ENCODE measurements around the gene ATP6V1G3.
"Not testable (repeated sequence)": the region's sequence is repeated elsewhere in the genome, so short reads cannot be mapped to it uniquely, and the experiment has no call there.

The ATP6V1G3 gene

DNA sequence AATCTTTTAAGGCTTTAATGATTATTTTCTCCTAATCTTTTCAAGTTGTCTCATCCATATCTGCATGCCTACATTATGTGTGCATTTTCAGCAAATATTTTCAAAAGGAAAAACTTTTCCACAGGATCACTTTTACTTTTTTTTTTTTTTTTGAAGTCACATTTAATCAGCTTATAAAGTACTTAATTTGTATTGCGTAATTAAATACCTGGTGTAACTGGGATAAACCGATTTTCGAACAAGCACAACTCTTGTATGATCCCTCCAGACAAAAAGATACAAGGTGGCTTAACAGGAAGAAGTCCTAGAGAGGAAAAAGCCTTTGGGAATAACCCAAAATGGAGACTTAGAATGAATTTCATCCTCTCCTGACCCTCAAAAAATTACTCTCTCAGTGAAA is 1.3 kb upstream of the ATP6V1G3 start:
- no peak for FAIRE-seq

DNA sequence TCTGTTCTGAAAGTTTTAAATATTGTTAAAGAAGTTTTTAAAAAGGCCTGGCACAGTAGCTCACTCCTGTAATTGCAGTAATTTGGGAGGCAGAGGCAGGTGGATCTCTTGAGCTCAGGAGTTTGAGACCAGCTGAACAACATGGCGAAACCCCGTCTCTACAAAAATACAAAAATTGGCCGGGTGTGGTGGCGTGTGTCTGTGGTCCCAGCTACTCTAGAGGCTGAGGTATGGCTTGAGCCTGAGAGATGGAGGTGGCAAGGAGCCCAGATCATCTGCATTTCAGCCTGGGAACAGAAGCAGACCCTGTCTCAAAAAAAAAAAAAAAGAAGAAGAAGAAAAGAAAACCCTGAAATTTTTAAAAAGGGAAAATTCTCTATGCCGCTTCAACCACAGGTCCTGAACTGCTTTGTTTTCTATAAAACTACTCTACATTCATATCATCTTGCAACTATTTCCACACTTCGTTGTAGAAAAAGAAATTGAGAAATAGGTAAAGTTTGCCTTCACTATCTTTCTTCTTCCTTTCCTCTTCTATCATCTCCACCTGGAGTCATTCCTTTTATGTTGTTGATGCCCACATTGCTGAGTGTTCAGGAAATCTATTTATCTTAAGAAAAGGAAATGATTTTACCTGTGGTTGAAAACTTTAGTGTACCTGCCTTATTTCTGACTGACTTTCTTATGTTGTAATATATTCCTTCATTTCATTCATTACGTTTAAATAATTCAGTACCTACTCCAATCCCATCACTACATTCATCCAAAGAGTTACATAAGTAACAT is 1.7 kb downstream of the ATP6V1G3 start:
- no peak for FAIRE-seq

DNA sequence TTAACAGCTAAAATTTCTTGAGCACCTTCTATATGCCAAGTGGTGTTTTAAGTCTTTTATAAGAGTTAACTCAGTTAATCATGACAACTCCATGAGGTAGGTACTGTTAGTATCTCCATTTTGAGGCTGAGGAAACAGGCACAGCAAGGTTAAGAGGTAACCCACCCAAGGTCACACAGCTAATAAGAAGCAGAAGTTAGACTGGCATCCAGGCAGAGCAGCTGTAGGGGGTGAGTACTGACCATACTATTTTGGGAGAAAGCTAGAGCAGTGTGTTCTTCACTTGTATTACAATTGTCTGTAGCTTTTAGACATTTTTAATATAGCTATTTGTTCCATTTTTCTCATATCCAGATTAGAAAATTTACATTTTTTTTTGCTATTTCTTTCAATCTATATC is 4.8 kb downstream of the ATP6V1G3 start:
- no peak for FAIRE-seq

GRCh38 chr1:198534548-198535418 is 5.7 kb downstream of the ATP6V1G3 start:
- FAIRE-seq: no peak

GRCh38 chr1:198531891-198532290 is 8.6 kb downstream of the ATP6V1G3 start:
- FAIRE-seq: no peak

DNA sequence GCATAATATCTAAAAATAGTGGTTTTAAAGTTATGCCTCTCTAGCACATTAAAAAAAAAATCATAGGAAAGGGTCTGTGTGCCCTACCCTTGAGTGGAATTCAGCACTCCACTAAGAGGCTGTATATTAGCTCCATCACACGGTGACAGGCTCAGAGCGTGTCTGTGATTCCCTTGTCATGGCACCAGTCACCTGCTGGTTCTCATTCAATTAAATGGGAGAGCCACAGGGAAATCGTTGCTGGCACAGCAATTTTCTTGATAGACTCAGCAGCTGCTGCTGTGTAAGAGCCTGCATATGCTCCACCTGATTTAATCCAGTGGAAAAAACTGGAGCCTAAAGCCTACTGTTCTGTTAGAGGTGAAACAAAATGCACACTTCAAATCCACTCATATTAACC is 9.5 kb downstream of the ATP6V1G3 start:
- FAIRE-seq: no peak

GRCh38 chr1:198529414-198529813 is 11.1 kb downstream of the ATP6V1G3 start:
- FAIRE-seq: no peak

GRCh38 chr1:198528364-198528763 is 12.1 kb downstream of the ATP6V1G3 start:
- no peak for FAIRE-seq

- no peak for FAIRE-seq
Measured at GRCh38 chr1:198524556-198524955, 15.9 kb downstream of the ATP6V1G3 start.

- FAIRE-seq: not testable (repeated sequence)
Measured at GRCh38 chr1:198524127-198524526, 16.4 kb downstream of the ATP6V1G3 start.

- no peak for FAIRE-seq
Measured at GRCh38 chr1:198523182-198523950, 17.1 kb downstream of the ATP6V1G3 start.

GRCh38 chr1:198520524-198521254 is 19.8 kb downstream of the ATP6V1G3 start:
- no peak for FAIRE-seq

DNA sequence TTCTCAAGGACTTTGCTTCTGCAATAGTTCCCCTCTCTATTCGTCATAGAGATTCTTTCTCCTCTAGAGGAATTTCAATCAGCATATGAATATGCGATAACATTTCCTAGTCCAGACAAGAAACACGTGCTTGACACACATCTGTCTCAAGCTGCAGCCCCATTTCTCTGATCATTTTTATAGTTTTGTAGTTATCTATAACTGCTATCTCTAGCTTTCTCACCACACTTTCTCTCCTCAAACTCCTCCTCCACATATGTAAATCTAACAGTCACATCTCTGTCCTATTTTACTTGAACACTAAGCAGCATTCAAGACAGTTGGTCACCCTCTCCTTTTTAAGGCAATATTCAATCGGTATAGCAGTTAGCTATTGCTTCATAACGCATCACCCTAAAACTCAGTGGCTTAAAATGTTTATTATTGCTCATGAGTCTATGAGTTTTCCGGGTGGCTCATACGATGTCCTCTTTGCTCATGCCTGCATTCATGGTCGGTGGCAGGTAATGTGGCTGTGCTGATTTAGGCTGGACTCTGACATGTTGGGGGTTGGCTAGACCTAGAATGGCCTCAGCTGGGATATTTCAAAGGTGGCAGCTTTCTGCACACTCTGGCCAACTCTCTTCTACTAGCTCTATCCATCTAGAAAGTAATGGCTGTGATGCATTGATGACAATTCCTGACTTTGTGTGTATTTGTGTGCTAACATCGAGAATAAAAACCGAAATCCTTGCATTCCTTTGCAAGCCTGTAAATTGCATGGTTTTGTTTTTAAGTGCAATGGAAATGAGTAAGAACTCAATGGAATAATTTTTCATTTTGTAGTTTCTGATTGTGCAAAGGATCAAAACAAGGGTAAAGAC is 20.6 kb downstream of the ATP6V1G3 start:
- no peak for FAIRE-seq

- FAIRE-seq: no peak
Measured at GRCh38 chr1:198517623-198518199, 22.8 kb downstream of the ATP6V1G3 start.

- FAIRE-seq: no peak
Measured at GRCh38 chr1:198500096-198500495, 40.4 kb downstream of the ATP6V1G3 start.

GRCh38 chr1:198499588-198499987 is 40.9 kb downstream of the ATP6V1G3 start:
- FAIRE-seq: no peak

DNA sequence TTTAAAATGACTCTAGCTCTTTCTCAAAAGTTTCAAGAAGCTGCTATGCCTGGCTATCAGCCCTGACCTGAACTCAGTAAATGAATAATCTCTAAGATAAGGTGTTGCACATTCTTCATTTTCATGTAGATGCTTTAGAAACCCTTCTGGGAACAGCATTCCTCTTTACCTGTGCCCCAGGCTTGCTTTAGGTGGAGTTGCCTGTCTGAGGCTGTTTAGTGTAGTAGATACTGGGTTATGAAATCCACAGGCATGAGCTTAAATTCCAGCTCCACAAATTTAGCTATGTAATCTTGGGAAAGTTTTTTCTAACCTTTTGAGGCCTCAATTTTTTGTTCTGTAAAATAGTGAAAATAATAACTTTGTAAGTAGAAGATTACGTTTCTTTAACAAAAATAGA is 41.6 kb downstream of the ATP6V1G3 start:
- FAIRE-seq: no peak

GRCh38 chr1:198498103-198498385 is 42.4 kb downstream of the ATP6V1G3 start:
- no peak for FAIRE-seq

DNA sequence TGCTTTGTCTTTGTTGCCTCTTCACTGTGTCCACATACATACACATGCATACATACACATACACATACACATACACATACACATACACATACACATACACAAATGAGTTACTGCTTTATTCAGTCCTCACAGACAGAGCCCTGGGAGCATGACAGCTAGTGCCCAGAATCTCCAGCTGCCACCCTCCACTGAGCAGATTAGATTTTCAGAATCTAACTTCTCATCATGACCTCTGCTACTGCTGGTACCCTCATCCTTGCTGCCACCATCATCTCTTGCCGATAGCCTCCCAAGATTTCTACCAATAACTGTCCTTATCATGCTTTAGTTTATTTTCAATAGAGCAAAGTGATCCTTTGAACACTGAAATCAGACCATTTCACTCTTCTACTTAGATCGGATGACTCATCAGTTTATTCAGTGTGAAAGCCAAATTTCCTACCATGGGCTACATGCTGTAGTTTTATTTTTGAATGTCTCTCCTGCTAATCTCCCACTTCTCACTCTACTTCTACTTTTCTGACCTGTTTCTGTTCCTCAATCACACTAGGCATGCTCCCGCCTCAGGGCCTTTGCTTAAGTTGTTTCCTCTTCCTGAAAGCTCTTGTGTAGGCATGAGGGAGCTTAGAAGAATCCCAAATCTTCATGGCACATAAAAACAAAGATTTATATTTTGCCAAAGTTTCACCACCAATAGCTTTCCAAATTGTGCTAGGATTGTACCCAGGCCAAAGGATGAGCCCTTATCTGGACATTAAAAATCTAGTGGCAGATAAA is 43.0 kb downstream of the ATP6V1G3 start:
- FAIRE-seq: no peak

All from G401.6 (cell line).